GM18861 (cell line): Measurements from ENCODE around the gene POLD4.

ENCODE experiments used
- ATAC-seq: cut with Tn5 transposase; IDR thresholded peaks from one replicate; pipeline ENCODE4 v1.9.1; 2021; ENCODE audit not compliant: unreplicated experiment

The POLD4 gene

GRCh38 chr11:67317888-67318555, 35.3 kb downstream of the POLD4 start:
- ATAC-seq: no peak

- ATAC-seq: peak; percentile 81
These were observed 36.0 kb downstream of the POLD4 start for GRCh38 chr11:67317205-67317887.

- no peak for ATAC-seq
These were observed 36.5 kb downstream of the POLD4 start for GRCh38 chr11:67316882-67317204.

GRCh38 chr11:67315325-67315909, 37.9 kb downstream of the POLD4 start:
- no peak for ATAC-seq

GRCh38 chr11:67314218-67314617, 39.1 kb downstream of the POLD4 start:
- no peak for ATAC-seq

GRCh38 chr11:67313125-67313890, 40.0 kb downstream of the POLD4 start:
- no peak for ATAC-seq

GRCh38 chr11:67312187-67313021, 40.9 kb downstream of the POLD4 start:
- ATAC-seq: no peak

GRCh38 chr11:67311556-67312082, 41.7 kb downstream of the POLD4 start:
- ATAC-seq: no peak

- ATAC-seq: no peak
These were observed 42.2 kb downstream of the POLD4 start for GRCh38 chr11:67311051-67311555.

GRCh38 chr11:67310246-67311050, 42.9 kb downstream of the POLD4 start:
- no peak for ATAC-seq

- ATAC-seq: no peak
These were observed 43.7 kb downstream of the POLD4 start for GRCh38 chr11:67309661-67310061.

GRCh38 chr11:67309166-67309565, 44.2 kb downstream of the POLD4 start:
- ATAC-seq: no peak

- no peak for ATAC-seq
These were observed 45.1 kb downstream of the POLD4 start for GRCh38 chr11:67308031-67308866.

GRCh38 chr11:67307545-67308001, 45.8 kb downstream of the POLD4 start:
- ATAC-seq: no peak

GRCh38 chr11:67306769-67307544, 46.4 kb downstream of the POLD4 start:
- ATAC-seq: no peak

- ATAC-seq: no peak
These were observed 48.7 kb downstream of the POLD4 start for GRCh38 chr11:67304511-67305113.

- ATAC-seq: no peak
These were observed 49.4 kb downstream of the POLD4 start for GRCh38 chr11:67303835-67304411.
